ENCODE data around the gene SLC9A9. TPM values are rescaled to one million over a fixed set of nuclear protein-coding genes. Genes with fewer than 3 reads are reported as not detected.

The SLC9A9 gene
- polyA plus RNA-seq, 1 experiment, result 13.4 TPM

- DNase-seq (ENCODE audit: low read depth, low spot score), result no peak
- H3K9me3 ChIP-seq (ENCODE audit: control insufficient read depth, insufficient read depth, low read length), result no peaks in the 10 kb centered on the region
- no peaks in the 10 kb centered on the region for H3K27me3 ChIP-seq (ENCODE audit: control insufficient read depth, insufficient read depth, low read length)
- ChIA-PET POLR2A (no interaction called here), CTCF (no interaction called here)
- no peak overlapping the region for H3K4me3 ChIP-seq (ENCODE audit: low read depth, low read length)
- TF ChIP-seq CTCF (IDR thresholded peaks at IDR 0.05; ENCODE audit: low read depth, low read length), result no peak
- H3K27ac ChIP-seq (ENCODE audit: low read depth, low read length), result no peak overlapping the region
Observed at GRCh38 chr3:143731320-143731719, 116.9 kb downstream of the SLC9A9 start.

GRCh38 chr3:143727391-143727790, 120.9 kb downstream of the SLC9A9 start:
- no peak for DNase-seq (ENCODE audit: low read depth, low spot score)
- Histone ChIP-seq H3K27ac (ENCODE audit: low read depth, low read length) (no peak overlapping the region), H3K9me3 (ENCODE audit: control insufficient read depth, insufficient read depth, low read length) (no peaks in the 10 kb centered on the region), H3K4me3 (ENCODE audit: low read depth, low read length) (no peak overlapping the region), H3K27me3 (ENCODE audit: control insufficient read depth, insufficient read depth, low read length) (no peaks in the 10 kb centered on the region)
- ChIA-PET CTCF (interaction anchor here (1.8 kb wide), 1 partner anchor 53 kb away, joined by 4 read pairs; no protein-coding TSS in a partner anchor), POLR2A (no interaction called here)
- TF ChIP-seq CTCF (IDR thresholded peaks at IDR 0.05; ENCODE audit: low read depth, low read length), result no peak

GRCh38 chr3:143726727-143727126, 121.5 kb downstream of the SLC9A9 start:
- no peak overlapping the region for H3K4me3 ChIP-seq (ENCODE audit: low read depth, low read length)
- DNase-seq (ENCODE audit: low read depth, low spot score), result no peak
- ChIA-PET CTCF (interaction anchor here (1.8 kb wide), 1 partner anchor 52 kb away, joined by 4 read pairs; no protein-coding TSS in a partner anchor), POLR2A (no interaction called here)
- H3K27ac ChIP-seq (ENCODE audit: low read depth, low read length), result no peak overlapping the region
- TF ChIP-seq CTCF (IDR thresholded peaks at IDR 0.05; ENCODE audit: low read depth, low read length), result no peak
- no peaks in the 10 kb centered on the region for H3K27me3 ChIP-seq (ENCODE audit: control insufficient read depth, insufficient read depth, low read length)
- no peaks in the 10 kb centered on the region for H3K9me3 ChIP-seq (ENCODE audit: control insufficient read depth, insufficient read depth, low read length)

GRCh38 chr3:143720381-143720780, 127.9 kb downstream of the SLC9A9 start:
- ChIA-PET CTCF (no interaction called here), POLR2A (no interaction called here)
- no peak for TF ChIP-seq CTCF (IDR thresholded peaks at IDR 0.05; ENCODE audit: low read depth, low read length)
- Histone ChIP-seq H3K4me3 (ENCODE audit: low read depth, low read length) (no peak overlapping the region), H3K27ac (ENCODE audit: low read depth, low read length) (no peak overlapping the region), H3K27me3 (ENCODE audit: control insufficient read depth, insufficient read depth, low read length) (no peaks in the 10 kb centered on the region), H3K9me3 (ENCODE audit: control insufficient read depth, insufficient read depth, low read length) (no peaks in the 10 kb centered on the region)
- no peak for DNase-seq (ENCODE audit: low read depth, low spot score)

- no peak for TF ChIP-seq CTCF (IDR thresholded peaks at IDR 0.05; ENCODE audit: low read depth, low read length)
- POLR2A ChIA-PET, result no interaction called here
- Histone ChIP-seq H3K27ac (ENCODE audit: low read depth, low read length) (no peak overlapping the region), H3K9me3 (ENCODE audit: control insufficient read depth, insufficient read depth, low read length) (no peaks in the 10 kb centered on the region), H3K4me3 (ENCODE audit: low read depth, low read length) (no peak overlapping the region), H3K27me3 (ENCODE audit: control insufficient read depth, insufficient read depth, low read length) (no peaks in the 10 kb centered on the region)
- no peak for DNase-seq (ENCODE audit: low read depth, low spot score)
- CTCF ChIA-PET, result interaction anchor here (0.7 to 1.3 kb wide), 2 partner anchors 13 to 27 kb away, joined by 3 read pairs; no protein-coding TSS in a partner anchor
Observed at GRCh38 chr3:143718463-143718862, 129.8 kb downstream of the SLC9A9 start.

Measured in AG04450 (cell line).